Right cardiac atrium (tissue), 5 donors: ENCODE results near the gene SCAPER. TPM values are rescaled to one million over a fixed set of nuclear protein-coding genes. Genes with fewer than 3 reads are reported as not detected.
"Not testable (repeated sequence)": the region's sequence is repeated elsewhere in the genome, so short reads cannot be mapped to it uniquely, and the experiment has no call there.

Experiments used
- ATAC-seq, 2 donors: fragments of 200-7000 bp; cut with Tn5 transposase; one replicate each; pipeline versions ENCODE4 v1.8.0 to v1.9.1; 2020; ENCODE audit warnings: moderate library complexity in 2 of 2, mild to moderate bottlenecking in 1 of 2
- DNase-seq, 3 donors: peaks; one replicate each; pipeline ENCODE4 v3.0.0-alpha.2; 2020
- H3K27ac ChIP-seq: one replicate; pipeline ENCODE4 v1.5.1; 2013; ENCODE audit warnings: mild to moderate bottlenecking, low read length, control low read depth, moderate library complexity
- H3K27me3 ChIP-seq: one replicate; pipeline ENCODE4 v1.6.1; 2013; ENCODE audit not compliant: control insufficient read depth, insufficient read depth
- H3K4me1 ChIP-seq: one replicate; pipeline ENCODE4 v1.6.1; 2013; ENCODE audit warnings: low read length; ENCODE audit not compliant: control insufficient read depth, insufficient read depth
- H3K4me3 ChIP-seq: one replicate; pipeline ENCODE4 v1.5.1; 2013; ENCODE audit warnings: low read length, control low read depth
- H3K9me3 ChIP-seq: one replicate; pipeline ENCODE4 v1.6.1; 2013; ENCODE audit warnings: low read length; ENCODE audit not compliant: control insufficient read depth
- WGBS: extraction: QIAGEN DNeasy Blood & Tissue Kit; methylation state at CpG from one replicate; pipeline ENCODE4 v1.1.7; 2013; 5-methylcytosine and 5-hydroxymethylcytosine counted together
- intact Hi-C, 4 donors: fragments of 100-400 bp; cut with DNase I; formaldehyde crosslinking; loops; one replicate each; pipeline versions ENCODE4 v1.11.0 to v1.14.0; 2022 to 2023
- microRNA-seq, 2 donors: library from miRNA; unstranded; fragments of <30 nt; microRNA quantifications; one replicate each; pipeline ENCODE4 v1.2.0, GENCODE V29; 2020 to 2021
- polyA plus RNA-seq: library from polyadenylated mRNA; stranded (reverse); fragments of 200-250 nt; gene quantifications from one replicate; pipeline ENCODE4 v1.2.3, GENCODE V29; 2013
- total RNA-seq, 4 donors: library from RNA; stranded (reverse); fragmentation: NEBNext Ultra II Directional; extraction: Animal tissue kit (Norgen Biotek cat#: 25700); gene quantifications; one replicate each; pipeline ENCODE4 v1.2.1, GENCODE V29; 2021
- donor health status: healthy with polysubstance abuse.
- donor health status: DM: no; HTN: yes; CAD: no.
- donor health status: DM: no; HTN: no; CAD: no.
- donor health status: DM: no; HTN: yes; CAD: no; lungs with severe emphysema.
- donor health status: DM: yes; HTN: yes; CAD: no.

SCAPER gene
- total and polyA plus RNA-seq, 5 donors: 16.3 to 43.5 (median 36.3) TPM

- DNase-seq (peak; percentile 98 to 99 (median 99)), ATAC-seq (peak; percentile 99)
- H3K27ac ChIP-seq: peak within 1 kb of the TSS; percentile 92
- no peaks in the 10 kb centered on the region for H3K9me3 ChIP-seq
- under 1% methylated on average over 60 of the region's 60 CpGs for WGBS
- H3K4me1 ChIP-seq: peaks cover 2% of the 10 kb centered on the region
- H3K27me3 ChIP-seq: no peaks in the 10 kb centered on the region
- H3K4me3 ChIP-seq: peak within 1 kb of the TSS; percentile 82
- intact Hi-C loops: no loop called here
Observed at GRCh38 chr15:76311100-76311953, 593.8 kb downstream of the SCAPER start, which contains the start of gene ETFA. ETFA (minus strand) TSS chr15:76311469; CDS start chr15:76311388, 81 bp downstream.

DNA sequence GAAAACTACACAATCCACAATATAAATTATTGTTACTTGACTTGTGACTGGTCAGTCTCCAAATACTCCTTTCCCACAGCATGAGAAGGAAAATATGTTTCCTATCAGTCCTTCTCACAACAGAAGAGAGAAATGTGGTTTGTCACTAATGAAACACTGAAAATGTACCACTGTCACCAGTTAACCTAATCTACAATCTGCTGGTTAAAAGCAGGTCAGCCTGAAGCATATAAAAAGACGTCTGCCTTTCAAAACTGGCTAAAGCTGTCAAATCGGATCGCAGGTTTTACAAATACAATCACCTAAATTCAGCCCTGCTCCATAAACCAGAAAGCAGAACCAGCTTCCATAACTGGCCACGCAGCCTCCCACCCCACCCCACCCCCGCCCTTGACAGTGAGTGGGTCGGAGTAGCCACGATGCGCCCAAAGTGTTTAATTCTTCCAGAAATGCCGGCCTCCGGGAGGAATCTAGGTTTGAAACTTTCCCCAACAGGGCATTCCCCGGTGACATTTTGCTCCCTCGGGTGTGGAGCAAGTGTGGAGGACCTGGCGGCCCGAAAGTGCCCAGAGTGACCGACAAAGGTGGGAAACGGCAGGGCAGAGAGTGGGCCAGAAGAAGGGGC, 594.6 kb downstream of the SCAPER start:
- ATAC-seq (peak; percentile 17 to 40), DNase-seq (no peak)
- Histone ChIP-seq H3K27ac (peak overlapping the region; percentile 59), H3K4me1 (peaks cover 2% of the 10 kb centered on the region), H3K9me3 (no peaks in the 10 kb centered on the region), H3K4me3 (peak overlapping the region; percentile 82), H3K27me3 (no peaks in the 10 kb centered on the region)
- under 1% methylated on average over 16 of the region's 16 CpGs for WGBS
- intact Hi-C loops: no loop called here

- no peak for DNase-seq
- H3K4me1 ChIP-seq: peaks cover 2% of the 10 kb centered on the region
- H3K27me3 ChIP-seq: no peaks in the 10 kb centered on the region
- intact Hi-C loops: no loop called here
- 83% methylated on average over 13 of the region's 13 CpGs for WGBS
- no peak overlapping the region for H3K27ac ChIP-seq
- peak overlapping the region; percentile 82 for H3K4me3 ChIP-seq
- no peaks in the 10 kb centered on the region for H3K9me3 ChIP-seq
- no peak for ATAC-seq
Observed at GRCh38 chr15:76309601-76310330, 595.4 kb downstream of the SCAPER start.

- no peak for ATAC-seq
- Histone ChIP-seq H3K27ac (no peak overlapping the region), H3K27me3 (no peaks in the 10 kb centered on the region), H3K9me3 (no peaks in the 10 kb centered on the region), H3K4me1 (no peaks in the 10 kb centered on the region), H3K4me3 (no peak overlapping the region)
- intact Hi-C loops: no loop called here
- 96% methylated on average over 1 of the region's 1 CpG for WGBS
- no peak for DNase-seq
Observed at GRCh38 chr15:76303909-76304308, 601.2 kb downstream of the SCAPER start.

GRCh38 chr15:76299786-76300185, 605.4 kb downstream of the SCAPER start:
- no peak for ATAC-seq
- H3K27ac ChIP-seq: no peak overlapping the region
- no peaks in the 10 kb centered on the region for H3K27me3 ChIP-seq
- DNase-seq: no peak
- H3K4me1 ChIP-seq: no peaks in the 10 kb centered on the region
- no peaks in the 10 kb centered on the region for H3K9me3 ChIP-seq
- WGBS: 84% methylated on average over 1 of the region's 1 CpG
- intact Hi-C loops: no loop called here
- no peak overlapping the region for H3K4me3 ChIP-seq

- WGBS: 73% methylated on average over 3 of the region's 3 CpGs
- no peak for ATAC-seq
- H3K27me3 ChIP-seq: no peaks in the 10 kb centered on the region
Observed at GRCh38 chr15:76298986-76299385, 606.2 kb downstream of the SCAPER start.

GRCh38 chr15:76297951-76298350, 607.2 kb downstream of the SCAPER start:
- H3K4me1 ChIP-seq, ATAC-seq, H3K27ac ChIP-seq, H3K4me3 ChIP-seq, H3K9me3 ChIP-seq, DNase-seq, H3K27me3 ChIP-seq, intact Hi-C loops: not testable (repeated sequence)
- WGBS: 98% methylated on average over 4 of the region's 4 CpGs

More at GRCh38 chr15:76298986-76299385, 606.2 kb downstream of the SCAPER start:
- Histone ChIP-seq H3K9me3 (no peaks in the 10 kb centered on the region), H3K4me3 (no peak overlapping the region), H3K4me1 (no peaks in the 10 kb centered on the region), H3K27ac (no peak overlapping the region)
- no peak for DNase-seq
- intact Hi-C loops: no loop called here

Small RNA genes within 50 kb of the gene (microRNA-seq; reads per million reads assigned to microRNA genes)
- 0 reads per million in 2 donors for gene MIR3713

Other genes with a start within 250 kb of the SCAPER start
- gene RCN2, start 26.4 kb upstream of the SCAPER start, total RNA-seq: 10 to 100 TPM; 25.1 to 36.0 (median 29.5) TPM
- gene RCN2, start 26.4 kb upstream of the SCAPER start, polyA plus RNA-seq: 31.7 TPM
- gene PSTPIP1, start 89.8 kb upstream of the SCAPER start, total RNA-seq: 1 to 10 TPM; 2.9 to 6.0 (median 5.5) TPM
- 1.9 TPM for gene PSTPIP1, start 89.8 kb upstream of the SCAPER start, polyA plus RNA-seq
- gene TSPAN3, start 165.8 kb upstream of the SCAPER start, total RNA-seq: 100 to 1,000 TPM; 124 to 135 (median 127) TPM
- 129 TPM for gene TSPAN3, start 165.8 kb upstream of the SCAPER start, polyA plus RNA-seq